Inflammatory macrophage treated with lipopolysaccharide for 1 hour (primary cell): Measurements from ENCODE around the gene INO80D.

Experiments used
- DNase-seq, 2 donors: peaks; one replicate each; pipeline ENCODE4 v3.0.0-alpha.2; 2020 to 2022

INO80D gene

DNA sequence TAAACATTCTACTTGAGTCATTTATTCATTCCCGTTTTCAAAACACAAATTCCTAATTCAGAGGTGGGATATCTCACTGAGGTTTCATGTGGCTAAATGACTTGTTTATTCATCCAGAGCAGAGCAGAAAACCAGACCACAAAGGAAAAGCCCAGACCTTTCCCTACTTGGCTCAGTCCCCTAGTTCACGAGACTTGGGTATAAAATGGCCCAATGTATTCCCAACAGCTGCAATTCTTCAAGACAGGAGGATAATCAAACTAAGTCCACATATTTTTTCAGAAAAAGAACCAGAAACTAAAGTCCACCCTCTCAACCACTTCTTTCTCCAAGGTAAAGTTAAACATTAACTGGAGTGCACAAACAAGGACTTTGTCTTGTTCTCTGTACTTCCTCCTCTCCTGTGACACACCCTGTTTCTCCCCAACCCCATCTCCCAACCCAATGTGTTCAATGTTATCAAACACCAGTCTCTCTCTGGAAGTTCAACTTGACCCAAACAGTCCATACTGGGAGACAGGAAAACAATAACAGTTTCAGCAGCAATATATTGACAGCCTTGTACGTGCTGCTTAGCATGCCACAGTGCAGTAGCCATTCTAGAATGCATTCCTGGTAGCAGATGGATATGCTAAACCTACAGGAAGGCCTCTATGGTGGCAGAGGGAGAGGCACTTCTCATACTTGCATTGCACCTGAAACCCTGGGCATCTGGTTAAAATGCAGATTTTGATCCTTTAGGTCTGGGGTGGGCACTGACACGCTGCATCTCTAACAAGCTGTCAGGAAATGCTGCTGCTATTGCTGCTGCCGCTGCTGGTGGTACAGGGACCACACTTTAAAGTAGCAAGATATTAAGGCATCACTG lies 110.7 kb downstream of the INO80D start:
- no peak for DNase-seq

- DNase-seq = no peak
Measured at GRCh38 chr2:205972113-205972512, 113.9 kb downstream of the INO80D start.

GRCh38 chr2:205970348-205970747 lies 115.6 kb downstream of the INO80D start:
- no peak for DNase-seq

DNA sequence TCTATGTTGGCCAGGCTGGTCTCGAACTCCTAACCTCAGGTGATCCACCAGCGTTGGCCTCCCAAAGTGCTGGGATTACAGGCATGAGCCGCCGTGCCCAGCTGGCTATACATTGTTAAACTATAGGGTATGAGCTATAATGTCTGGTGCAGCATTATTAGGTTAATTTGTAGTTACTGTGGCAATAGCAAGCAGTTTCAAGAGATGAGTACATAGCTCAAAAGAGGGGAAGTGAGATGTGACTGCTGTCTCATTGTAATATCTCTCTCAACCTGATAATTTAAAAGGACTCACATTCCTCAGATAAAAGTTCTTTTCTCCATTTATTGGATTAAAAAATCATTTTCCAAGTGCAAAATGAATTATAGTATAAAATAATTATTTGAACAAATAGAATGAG lies 116.4 kb downstream of the INO80D start:
- DNase-seq = no peak

GRCh38 chr2:205967391-205968075 lies 118.4 kb downstream of the INO80D start:
- DNase-seq = peak; percentile 66 to 75

DNA sequence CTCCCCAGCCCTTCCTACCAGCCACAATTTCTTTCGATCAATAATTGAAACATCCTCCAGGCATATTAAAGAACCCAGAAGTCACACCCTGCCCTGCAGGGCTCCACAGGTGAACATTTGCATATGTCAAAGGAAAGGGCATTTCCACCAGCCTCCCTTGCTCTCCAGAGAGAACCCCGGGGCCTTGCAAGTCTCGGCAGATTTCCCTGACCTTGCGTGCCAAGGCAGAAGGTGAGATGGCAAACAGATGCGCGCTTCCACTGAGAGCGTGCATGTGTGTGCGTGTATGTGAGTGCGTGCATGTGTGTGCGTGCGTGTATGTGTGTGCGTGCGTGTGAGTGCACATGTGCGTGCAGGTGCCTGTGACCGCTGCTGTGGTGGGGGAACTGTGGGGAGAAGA lies 120.3 kb downstream of the INO80D start:
- no peak for DNase-seq

GRCh38 chr2:205964111-205964761 lies 121.7 kb downstream of the INO80D start:
- DNase-seq = no peak

GRCh38 chr2:205959521-205959920 lies 126.5 kb downstream of the INO80D start:
- no peak for DNase-seq

DNA sequence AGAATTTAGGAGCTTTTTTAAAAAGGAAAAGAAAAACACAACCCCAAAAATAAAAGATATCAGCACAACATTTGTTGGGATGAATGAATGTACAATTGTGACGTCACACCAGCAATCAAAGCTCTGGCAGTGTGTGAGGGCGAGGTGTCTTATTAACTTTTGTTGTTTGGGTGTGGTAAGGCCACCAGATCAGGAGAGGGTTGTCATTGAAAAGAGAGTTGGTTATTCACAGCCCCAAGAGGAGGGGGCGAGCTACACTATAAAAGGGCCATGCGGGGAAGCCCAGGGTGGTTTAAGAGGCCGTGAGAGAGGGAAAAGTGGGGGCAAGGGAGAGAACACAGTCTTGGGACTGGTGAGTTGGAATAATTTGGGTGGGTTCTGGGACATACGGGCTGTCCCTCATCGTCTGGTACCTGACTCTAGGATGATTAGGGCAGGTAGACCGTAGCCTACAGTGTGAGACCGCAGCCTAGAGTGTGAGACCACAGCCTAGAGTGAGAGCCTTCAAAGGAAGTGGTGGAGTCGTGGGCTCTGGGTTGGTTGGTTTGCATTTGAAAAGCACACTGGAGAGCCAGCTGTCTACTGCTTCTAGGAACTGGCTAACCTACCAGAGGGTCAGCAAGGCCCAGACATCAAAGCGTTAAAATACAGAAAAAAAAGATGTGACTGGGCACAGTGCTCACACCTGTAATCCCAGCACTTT lies 128.4 kb downstream of the INO80D start:
- DNase-seq = no peak

DNA sequence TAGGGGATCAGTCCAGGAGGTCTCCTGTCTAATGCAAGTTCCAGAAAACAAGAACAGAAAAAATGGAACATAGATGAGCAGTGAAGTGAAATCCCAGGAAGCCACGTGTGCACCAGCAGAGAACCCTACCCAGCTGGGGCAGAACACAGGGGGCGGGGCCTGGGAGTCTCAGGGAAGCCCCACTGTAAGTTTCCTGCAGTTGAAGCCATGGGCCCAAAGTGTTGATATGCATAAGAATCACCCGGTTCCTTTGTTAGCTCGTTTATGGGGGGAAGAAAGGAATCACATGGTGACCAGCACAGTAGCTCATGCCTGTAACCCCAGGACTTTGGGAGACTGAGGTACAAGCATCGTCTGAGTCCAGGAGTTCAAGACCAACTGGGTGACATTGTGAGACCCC lies 131.3 kb downstream of the INO80D start:
- DNase-seq = no peak

DNA sequence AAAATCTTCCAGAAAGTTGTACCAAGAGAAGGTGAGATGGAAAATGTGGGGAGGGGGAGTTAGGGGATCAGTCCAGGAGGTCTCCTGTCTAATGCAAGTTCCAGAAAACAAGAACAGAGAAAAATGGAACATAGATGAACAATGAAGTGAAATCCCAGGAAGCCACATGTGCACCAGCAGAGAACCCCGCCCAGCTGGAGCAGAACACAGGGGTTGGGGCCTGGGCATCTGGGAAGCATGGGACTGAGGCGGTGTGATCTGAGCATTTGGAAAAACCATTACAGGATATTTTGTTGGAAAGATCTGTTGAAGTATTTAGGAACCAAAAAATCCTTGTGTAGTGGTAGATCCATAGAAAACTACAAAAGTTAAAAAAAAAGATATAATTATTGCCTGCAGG lies 133.7 kb downstream of the INO80D start:
- no peak for DNase-seq

GRCh38 chr2:205948883-205949282 lies 137.1 kb downstream of the INO80D start:
- DNase-seq = no peak

GRCh38 chr2:205948496-205948837 lies 137.5 kb downstream of the INO80D start:
- DNase-seq = no peak

GRCh38 chr2:205947621-205948495 lies 138.1 kb downstream of the INO80D start:
- peak in 1 of 2 donors; percentile 79 for DNase-seq

- no peak for DNase-seq
Measured at GRCh38 chr2:205946226-205946625, 139.7 kb downstream of the INO80D start.
